D721Med (cell line): Measurements from ENCODE around the gene MROH9.

Source experiments
- DNase-seq: peaks from one replicate; pipeline ENCODE4 v3.0.0; 2011; ENCODE audit warnings: low spot score; ENCODE audit not compliant: insufficient read length
- FAIRE-seq: peaks from 2 replicates; lab custom pipeline; 2011; peaks lifted over from hg19 to GRCh38; lab: Jason Lieb, UNC
- CTCF ChIP-seq: IDR thresholded peaks from 2 replicates; pipeline ENCODE4 v1.5.1; 2012; ENCODE audit warnings: mild to moderate bottlenecking, control low read depth; ENCODE audit not compliant: insufficient read depth; ENCODE audit errors: missing control alignments

Gene MROH9

GRCh38 chr1:171048014-171048413, 112.7 kb downstream of the MROH9 start:
- TF ChIP-seq CTCF, result no peak
- DNase-seq (no peak), FAIRE-seq (no peak)

DNA sequence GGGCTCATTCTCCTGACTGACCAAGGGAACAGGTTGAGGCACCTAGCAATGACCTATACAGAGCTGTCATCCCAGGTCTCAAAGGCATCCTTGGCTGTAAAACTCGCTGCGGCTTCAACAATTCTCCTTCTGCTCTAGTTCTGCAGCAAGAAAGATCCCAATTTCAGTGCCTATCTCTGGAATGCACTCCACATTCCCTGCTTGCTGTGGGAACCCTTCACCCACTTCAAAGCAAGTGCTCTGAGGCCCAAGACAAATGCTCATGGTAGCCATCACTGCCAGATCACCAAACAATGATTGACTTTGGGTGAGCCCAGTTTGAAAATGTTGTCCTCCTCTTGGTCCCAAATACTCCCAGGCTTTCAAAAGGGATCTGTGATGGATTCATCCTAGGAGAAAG, 117.6 kb downstream of the MROH9 start:
- no peak for TF ChIP-seq CTCF
- DNase-seq (no peak), FAIRE-seq (no peak)

DNA sequence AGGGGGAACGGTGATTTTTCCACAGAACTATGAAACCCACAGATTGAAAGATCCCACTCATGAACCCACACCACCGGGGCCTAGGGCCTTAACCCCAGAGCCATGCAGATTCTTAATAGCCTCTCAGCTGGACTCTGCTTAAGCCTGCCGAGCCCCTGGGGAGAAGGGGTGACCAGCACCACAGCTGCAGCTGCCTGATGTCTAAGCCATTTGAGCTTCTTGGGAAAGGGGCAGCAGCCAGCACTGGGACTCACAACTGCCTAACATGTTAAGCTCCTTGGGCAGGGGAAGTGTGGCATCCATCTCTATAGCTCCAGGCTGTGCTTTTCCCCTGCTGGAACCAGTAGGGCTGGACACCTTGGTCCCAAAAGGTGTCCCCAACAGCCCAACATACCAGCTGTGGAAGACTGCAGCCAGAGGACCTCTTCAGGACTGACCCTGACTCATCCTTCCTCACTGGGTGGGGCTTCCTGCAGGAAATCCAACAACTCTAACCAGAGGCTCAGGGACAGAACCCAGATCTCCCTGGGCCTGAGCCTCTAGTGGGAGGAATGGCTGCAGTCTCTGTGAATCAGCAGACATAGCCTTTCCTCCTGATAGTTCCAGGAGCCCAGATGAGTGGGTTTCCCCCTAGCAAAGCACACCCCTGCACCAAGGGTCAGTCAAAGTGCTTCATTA, 120.8 kb downstream of the MROH9 start:
- TF ChIP-seq CTCF, result no peak
- FAIRE-seq (no peak), DNase-seq (no peak)

GRCh38 chr1:171061425-171062143, 126.2 kb downstream of the MROH9 start:
- no peak for DNase-seq
- FAIRE-seq, result no peak
- TF ChIP-seq CTCF, result no peak

- DNase-seq (no peak), FAIRE-seq (no peak)
- no peak for TF ChIP-seq CTCF
Measured at GRCh38 chr1:171062902-171063301, 127.6 kb downstream of the MROH9 start.

- no peak for DNase-seq
- no peak for TF ChIP-seq CTCF
- FAIRE-seq, result no peak
Measured at GRCh38 chr1:171075041-171075440, 139.7 kb downstream of the MROH9 start.

DNA sequence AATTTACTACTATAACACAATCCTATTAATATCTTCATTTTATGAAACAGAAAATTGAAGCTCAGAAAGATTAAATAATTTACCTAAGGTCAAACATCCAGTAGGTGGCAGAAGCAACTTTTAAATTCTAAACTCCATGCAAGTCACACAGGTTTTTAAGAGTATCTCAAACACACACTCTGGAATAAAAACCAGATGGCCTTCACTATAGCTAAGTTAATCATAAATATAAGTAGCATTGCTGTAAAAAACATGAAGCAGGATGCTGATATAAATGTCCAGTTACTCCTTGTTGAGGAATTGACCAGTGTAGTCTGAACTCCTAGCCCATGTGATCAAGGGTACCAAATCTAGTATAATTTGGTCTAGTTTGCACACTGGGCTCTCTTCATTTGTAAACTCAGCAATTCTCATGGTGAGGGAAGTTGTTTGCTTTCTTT, 146.0 kb downstream of the MROH9 start:
- no peak for FAIRE-seq
- TF ChIP-seq CTCF, result peak; percentile 76

More for the DNA sequence above, 146.0 kb downstream of the MROH9 start:
- DNase-seq, result no peak
